ENCODE measurements around the gene ZNF543.

DNA sequence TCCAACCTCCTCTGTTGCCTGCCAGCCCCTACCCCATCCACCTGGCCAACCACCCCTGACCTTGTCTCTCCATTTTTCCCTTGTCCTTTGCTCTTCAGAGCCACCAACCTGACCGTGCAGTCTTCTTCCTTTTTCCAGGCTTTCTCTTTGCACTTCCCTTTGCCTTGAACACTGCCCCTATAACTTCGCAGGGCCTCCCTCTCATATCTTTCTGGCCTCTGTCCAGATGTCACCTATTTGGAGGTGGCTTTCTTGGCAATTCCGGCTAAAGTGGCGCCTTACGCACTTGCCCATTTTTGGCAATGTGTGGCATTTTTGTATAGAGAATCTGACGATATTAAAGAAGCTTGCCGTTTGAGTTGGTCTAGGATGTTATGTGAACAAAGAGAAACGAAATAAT lies 844 bp downstream of the ZNF543 start:
- TF ChIP-seq, protein P1, sequence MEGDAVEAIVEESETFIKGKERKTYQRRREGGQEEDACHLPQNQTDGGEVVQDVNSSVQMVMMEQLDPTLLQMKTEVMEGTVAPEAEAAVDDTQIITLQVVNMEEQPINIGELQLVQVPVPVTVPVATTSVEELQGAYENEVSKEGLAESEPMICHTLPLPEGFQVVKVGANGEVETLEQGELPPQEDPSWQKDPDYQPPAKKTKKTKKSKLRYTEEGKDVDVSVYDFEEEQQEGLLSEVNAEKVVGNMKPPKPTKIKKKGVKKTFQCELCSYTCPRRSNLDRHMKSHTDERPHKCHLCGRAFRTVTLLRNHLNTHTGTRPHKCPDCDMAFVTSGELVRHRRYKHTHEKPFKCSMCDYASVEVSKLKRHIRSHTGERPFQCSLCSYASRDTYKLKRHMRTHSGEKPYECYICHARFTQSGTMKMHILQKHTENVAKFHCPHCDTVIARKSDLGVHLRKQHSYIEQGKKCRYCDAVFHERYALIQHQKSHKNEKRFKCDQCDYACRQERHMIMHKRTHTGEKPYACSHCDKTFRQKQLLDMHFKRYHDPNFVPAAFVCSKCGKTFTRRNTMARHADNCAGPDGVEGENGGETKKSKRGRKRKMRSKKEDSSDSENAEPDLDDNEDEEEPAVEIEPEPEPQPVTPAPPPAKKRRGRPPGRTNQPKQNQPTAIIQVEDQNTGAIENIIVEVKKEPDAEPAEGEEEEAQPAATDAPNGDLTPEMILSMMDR (IDR thresholded peaks at IDR 0.05) = no peak
- no peak for TF ChIP-seq EZH2 (IDR thresholded peaks at IDR 0.05; ENCODE audit: borderline replicate concordance, insufficient read depth, low read depth, low read length, poor library complexity, severe bottlenecking)

Measured in B cell (primary cell).